ENCODE data around the gene NAALADL2. TPM values are rescaled to one million over a fixed set of nuclear protein-coding genes. Genes with fewer than 3 reads are reported as not detected.

NAALADL2 gene
- total RNA-seq, 1 experiment from 2014 or later, result not detected

- Histone ChIP-seq H3K9ac (ENCODE audit: low read length) (no peak overlapping the region), H3K4me3 (ENCODE audit: low read length) (no peak overlapping the region), H3K4me1 (ENCODE audit: low read length) (no peaks in the 10 kb centered on the region), H3K36me3 (ENCODE audit: insufficient read depth, low read length) (no peaks in the 10 kb centered on the region), H3K27ac (ENCODE audit: low read length) (no peak overlapping the region), H3K27me3 (ENCODE audit: low read length) (no peaks in the 10 kb centered on the region), H3K79me2 (ENCODE audit: low read length) (no peaks in the 10 kb centered on the region), H3K4me2 (ENCODE audit: low read depth, low read length, poor library complexity, severe bottlenecking) (no peak overlapping the region), H3K9me2 (replicated peaks; ENCODE audit: insufficient read depth, low read length) (no peaks in the 10 kb centered on the region), H4K20me1 (ENCODE audit: insufficient read depth, low read depth, low read length) (no peaks in the 10 kb centered on the region), H2AFZ (ENCODE audit: low read length) (no peak overlapping the region), H3K9me3 (ENCODE audit: low read length) (peaks cover 7% of the 10 kb centered on the region; the same call in 1 of the 2 replicates)
- no peak for DNase-seq
Observed at GRCh38 chr3:175272392-175272791, 413.3 kb downstream of the NAALADL2 start.

GRCh38 chr3:175273573-175273972, 414.4 kb downstream of the NAALADL2 start:
- no peak overlapping the region for H3K4me3 ChIP-seq (ENCODE audit: low read length)
- DNase-seq, result no peak
- H3K4me2 ChIP-seq (ENCODE audit: low read depth, low read length, poor library complexity, severe bottlenecking), result no peak overlapping the region
- no peak overlapping the region for H3K9ac ChIP-seq (ENCODE audit: low read length)
- H2AFZ ChIP-seq (ENCODE audit: low read length), result no peak overlapping the region
- H4K20me1 ChIP-seq (ENCODE audit: insufficient read depth, low read depth, low read length), result no peaks in the 10 kb centered on the region
- H3K27me3 ChIP-seq (ENCODE audit: low read length), result no peaks in the 10 kb centered on the region
- H3K9me3 ChIP-seq (ENCODE audit: low read length), result peaks cover 7% of the 10 kb centered on the region; the same call in 1 of the 2 replicates
- H3K36me3 ChIP-seq (ENCODE audit: insufficient read depth, low read length), result no peaks in the 10 kb centered on the region
- no peaks in the 10 kb centered on the region for H3K9me2 ChIP-seq (replicated peaks; ENCODE audit: insufficient read depth, low read length)
- no peaks in the 10 kb centered on the region for H3K4me1 ChIP-seq (ENCODE audit: low read length)
- H3K27ac ChIP-seq (ENCODE audit: low read length), result no peak overlapping the region
- H3K79me2 ChIP-seq (ENCODE audit: low read length), result no peaks in the 10 kb centered on the region

GRCh38 chr3:175274056-175274455, 414.9 kb downstream of the NAALADL2 start:
- H3K79me2 ChIP-seq (ENCODE audit: low read length), result no peaks in the 10 kb centered on the region
- DNase-seq, result no peak
- H3K9ac ChIP-seq (ENCODE audit: low read length), result no peak overlapping the region
- H3K9me3 ChIP-seq (ENCODE audit: low read length), result peaks cover 10% of the 10 kb centered on the region; the same call in 1 of the 2 replicates
- no peak overlapping the region for H3K4me3 ChIP-seq (ENCODE audit: low read length)
- no peaks in the 10 kb centered on the region for H3K27me3 ChIP-seq (ENCODE audit: low read length)
- no peaks in the 10 kb centered on the region for H3K9me2 ChIP-seq (replicated peaks; ENCODE audit: insufficient read depth, low read length)
- no peaks in the 10 kb centered on the region for H4K20me1 ChIP-seq (ENCODE audit: insufficient read depth, low read depth, low read length)
- no peaks in the 10 kb centered on the region for H3K4me1 ChIP-seq (ENCODE audit: low read length)
- no peak overlapping the region for H3K27ac ChIP-seq (ENCODE audit: low read length)
- no peaks in the 10 kb centered on the region for H3K36me3 ChIP-seq (ENCODE audit: insufficient read depth, low read length)
- H2AFZ ChIP-seq (ENCODE audit: low read length), result no peak overlapping the region
- H3K4me2 ChIP-seq (ENCODE audit: low read depth, low read length, poor library complexity, severe bottlenecking), result no peak overlapping the region

DNA sequence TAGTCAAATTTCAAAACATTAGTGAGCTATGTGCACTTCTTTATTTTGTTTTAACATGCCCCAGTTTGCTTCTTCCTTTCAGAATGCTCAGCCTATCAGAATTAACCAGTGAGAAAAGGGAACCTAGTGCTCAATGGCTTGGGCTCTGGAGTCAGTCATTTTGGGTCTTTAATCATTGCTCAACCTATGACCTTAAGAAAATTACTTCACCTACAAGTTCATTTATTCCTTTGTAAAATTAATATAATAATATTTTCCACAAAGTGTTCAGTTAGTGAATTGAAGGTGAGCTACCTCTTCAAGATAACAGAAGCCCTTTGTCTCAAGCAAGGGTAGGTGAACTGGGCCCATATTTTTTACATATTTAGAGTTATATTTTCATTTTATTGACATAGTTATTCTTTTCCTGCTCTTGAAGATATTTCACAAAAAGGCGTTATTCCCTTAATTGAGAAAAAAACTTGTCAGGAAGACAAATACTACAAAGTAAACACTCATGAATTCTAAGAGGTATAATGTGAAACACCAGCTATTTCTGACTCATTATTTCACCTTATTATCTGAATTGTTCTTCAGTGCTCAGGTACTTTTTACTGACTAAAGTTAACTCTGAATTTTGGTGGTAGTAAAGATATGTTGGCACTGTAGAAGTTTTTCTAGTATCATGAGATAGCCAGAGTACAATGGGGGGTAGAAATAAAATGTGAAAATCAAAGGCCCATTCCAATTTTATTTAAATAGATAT, 415.5 kb downstream of the NAALADL2 start:
- Histone ChIP-seq H2AFZ (ENCODE audit: low read length) (no peak overlapping the region), H3K4me1 (ENCODE audit: low read length) (no peaks in the 10 kb centered on the region), H3K27me3 (ENCODE audit: low read length) (no peaks in the 10 kb centered on the region), H3K36me3 (ENCODE audit: insufficient read depth, low read length) (no peaks in the 10 kb centered on the region), H3K9me3 (ENCODE audit: low read length) (peaks cover 10% of the 10 kb centered on the region; the same call in 1 of the 2 replicates), H3K9ac (ENCODE audit: low read length) (no peak overlapping the region), H3K4me3 (ENCODE audit: low read length) (no peak overlapping the region), H3K79me2 (ENCODE audit: low read length) (no peaks in the 10 kb centered on the region), H3K4me2 (ENCODE audit: low read depth, low read length, poor library complexity, severe bottlenecking) (no peak overlapping the region), H4K20me1 (ENCODE audit: insufficient read depth, low read depth, low read length) (no peaks in the 10 kb centered on the region), H3K27ac (ENCODE audit: low read length) (no peak overlapping the region), H3K9me2 (replicated peaks; ENCODE audit: insufficient read depth, low read length) (no peaks in the 10 kb centered on the region)
- no peak for DNase-seq

- Histone ChIP-seq H2AFZ (ENCODE audit: low read length) (no peak overlapping the region), H3K27me3 (ENCODE audit: low read length) (no peaks in the 10 kb centered on the region), H3K9me2 (replicated peaks; ENCODE audit: insufficient read depth, low read length) (no peaks in the 10 kb centered on the region), H3K4me2 (ENCODE audit: low read depth, low read length, poor library complexity, severe bottlenecking) (no peak overlapping the region), H3K27ac (ENCODE audit: low read length) (no peak overlapping the region), H4K20me1 (ENCODE audit: insufficient read depth, low read depth, low read length) (no peaks in the 10 kb centered on the region), H3K36me3 (ENCODE audit: insufficient read depth, low read length) (no peaks in the 10 kb centered on the region), H3K4me3 (ENCODE audit: low read length) (no peak overlapping the region), H3K4me1 (ENCODE audit: low read length) (no peaks in the 10 kb centered on the region), H3K79me2 (ENCODE audit: low read length) (no peaks in the 10 kb centered on the region), H3K9ac (ENCODE audit: low read length) (no peak overlapping the region), H3K9me3 (ENCODE audit: low read length) (peaks cover 24% of the 10 kb centered on the region)
- no peak for DNase-seq
Observed at GRCh38 chr3:175278680-175279079, 419.5 kb downstream of the NAALADL2 start.

DNA sequence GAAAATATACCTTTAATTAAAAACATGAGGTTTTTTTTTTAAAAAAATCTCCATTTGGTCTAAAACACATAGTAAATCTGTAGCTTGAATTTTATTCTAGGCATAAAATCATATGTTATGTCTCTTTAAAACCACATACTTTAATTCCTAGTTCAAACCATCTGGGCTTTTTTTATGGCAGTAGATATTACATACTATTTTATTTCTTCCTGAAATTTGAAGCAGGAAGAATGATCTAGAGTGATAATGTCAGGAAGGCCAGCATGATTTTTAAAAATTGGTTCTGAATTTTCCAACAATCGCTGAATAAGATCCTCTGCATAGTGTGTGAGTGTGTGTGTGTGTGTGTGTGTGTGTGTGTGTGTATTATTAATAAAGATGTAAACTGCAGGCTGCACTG, 420.3 kb downstream of the NAALADL2 start:
- H3K27ac ChIP-seq (ENCODE audit: low read length), result no peak overlapping the region
- H3K79me2 ChIP-seq (ENCODE audit: low read length), result no peaks in the 10 kb centered on the region
- no peak overlapping the region for H3K4me3 ChIP-seq (ENCODE audit: low read length)
- H3K9me2 ChIP-seq (replicated peaks; ENCODE audit: insufficient read depth, low read length), result no peaks in the 10 kb centered on the region
- DNase-seq, result no peak
- H3K27me3 ChIP-seq (ENCODE audit: low read length), result no peaks in the 10 kb centered on the region
- peaks cover 24% of the 10 kb centered on the region for H3K9me3 ChIP-seq (ENCODE audit: low read length)
- no peaks in the 10 kb centered on the region for H3K36me3 ChIP-seq (ENCODE audit: insufficient read depth, low read length)
- no peaks in the 10 kb centered on the region for H3K4me1 ChIP-seq (ENCODE audit: low read length)
- H3K9ac ChIP-seq (ENCODE audit: low read length), result no peak overlapping the region
- H3K4me2 ChIP-seq (ENCODE audit: low read depth, low read length, poor library complexity, severe bottlenecking), result no peak overlapping the region
- H4K20me1 ChIP-seq (ENCODE audit: insufficient read depth, low read depth, low read length), result no peaks in the 10 kb centered on the region
- no peak overlapping the region for H2AFZ ChIP-seq (ENCODE audit: low read length)

- Histone ChIP-seq H3K4me3 (ENCODE audit: low read length) (no peak overlapping the region), H3K9me2 (replicated peaks; ENCODE audit: insufficient read depth, low read length) (no peaks in the 10 kb centered on the region), H3K9me3 (ENCODE audit: low read length) (peaks cover 24% of the 10 kb centered on the region), H3K79me2 (ENCODE audit: low read length) (no peaks in the 10 kb centered on the region), H3K4me2 (ENCODE audit: low read depth, low read length, poor library complexity, severe bottlenecking) (no peak overlapping the region), H3K9ac (ENCODE audit: low read length) (no peak overlapping the region), H3K36me3 (ENCODE audit: insufficient read depth, low read length) (no peaks in the 10 kb centered on the region), H4K20me1 (ENCODE audit: insufficient read depth, low read depth, low read length) (no peaks in the 10 kb centered on the region), H3K4me1 (ENCODE audit: low read length) (no peaks in the 10 kb centered on the region), H2AFZ (ENCODE audit: low read length) (no peak overlapping the region), H3K27ac (ENCODE audit: low read length) (no peak overlapping the region), H3K27me3 (ENCODE audit: low read length) (no peaks in the 10 kb centered on the region)
- DNase-seq, result no peak
Observed at GRCh38 chr3:175279911-175280310, 420.8 kb downstream of the NAALADL2 start.

DNA sequence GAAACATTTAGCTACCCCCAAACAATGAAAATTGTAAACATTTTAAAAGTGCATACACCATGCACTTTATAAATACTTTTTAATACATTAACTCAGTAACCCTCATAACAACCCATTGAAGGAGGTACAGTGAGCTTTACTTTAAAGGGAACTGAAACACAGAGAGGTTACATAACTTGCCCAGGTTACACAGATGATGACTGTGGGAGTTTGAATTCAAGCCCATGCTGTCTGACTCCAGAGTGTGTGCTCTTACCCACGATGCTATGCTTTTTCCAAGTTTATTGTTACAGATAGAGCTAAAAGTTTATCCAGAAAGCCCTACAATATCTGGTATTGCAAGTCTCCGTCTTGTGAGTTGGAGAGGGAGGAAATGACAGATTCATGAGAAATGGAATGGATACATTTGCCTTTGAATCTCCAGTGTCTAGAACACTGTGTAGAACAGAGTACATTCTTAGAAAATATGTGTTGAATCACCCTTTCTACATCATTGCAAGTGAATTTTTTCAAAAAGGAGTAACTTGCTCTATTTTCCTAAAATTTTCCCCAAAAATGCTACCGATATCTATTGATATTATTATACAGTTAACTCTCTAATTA, 428.3 kb downstream of the NAALADL2 start:
- Histone ChIP-seq H3K36me3 (ENCODE audit: insufficient read depth, low read length) (no peaks in the 10 kb centered on the region), H3K4me2 (ENCODE audit: low read depth, low read length, poor library complexity, severe bottlenecking) (no peak overlapping the region), H3K79me2 (ENCODE audit: low read length) (no peaks in the 10 kb centered on the region), H3K27ac (ENCODE audit: low read length) (no peak overlapping the region), H3K4me1 (ENCODE audit: low read length) (no peaks in the 10 kb centered on the region), H3K9me3 (ENCODE audit: low read length) (peaks cover 16% of the 10 kb centered on the region), H3K9me2 (replicated peaks; ENCODE audit: insufficient read depth, low read length) (no peaks in the 10 kb centered on the region), H4K20me1 (ENCODE audit: insufficient read depth, low read depth, low read length) (no peaks in the 10 kb centered on the region), H3K4me3 (ENCODE audit: low read length) (no peak overlapping the region), H3K27me3 (ENCODE audit: low read length) (no peaks in the 10 kb centered on the region), H2AFZ (ENCODE audit: low read length) (no peak overlapping the region), H3K9ac (ENCODE audit: low read length) (no peak overlapping the region)
- no peak for DNase-seq
